ENCODE data around the gene MC3R. TPM values are rescaled to one million over a fixed set of nuclear protein-coding genes. Genes with fewer than 3 reads are reported as not detected.

MC3R gene
- total RNA-seq, 1 experiment from 2014 or later, result not detected

DNA sequence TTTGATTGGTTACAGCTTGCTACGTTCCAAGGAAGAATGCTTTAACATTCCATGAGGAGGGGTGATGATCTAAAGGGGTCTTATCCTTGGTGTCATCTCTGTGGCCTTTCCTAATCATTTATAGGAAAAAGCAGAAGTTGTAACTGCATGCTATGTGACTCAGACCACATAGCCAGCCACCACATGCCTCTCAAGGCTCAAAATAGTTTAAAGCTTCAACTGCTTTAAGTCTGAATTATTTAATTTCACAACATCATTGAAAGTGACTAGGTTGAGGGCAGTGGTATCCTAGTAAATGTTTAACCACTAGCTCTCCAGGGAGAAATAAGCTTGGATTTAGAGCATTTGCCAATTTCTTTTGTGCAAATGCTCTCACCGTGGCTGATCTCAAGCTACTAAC, 29.7 kb downstream of the MC3R start:
- ChIA-PET RAD21 (ENCODE audit: low non-redundant PET in 1 of 2, low total read pairs in 2 of 2, uncharacterized antibody in 2 of 2, unreplicated experiment in 2 of 2) (no interaction called here), POLR2A (no interaction called here), CTCF (no interaction called here)
- Histone ChIP-seq H3K79me2 (ENCODE audit: insufficient read depth, low read length) (no peaks in the 10 kb centered on the region), H3K27me3 (ENCODE audit: insufficient read depth, low read length) (no peaks in the 10 kb centered on the region), H3K9me2 (ENCODE audit: insufficient read depth) (no peaks in the 10 kb centered on the region), H3K36me3 (ENCODE audit: control insufficient read depth in 1 of 2, insufficient read depth in 2 of 2, low read length in 2 of 2) (no peaks in the 10 kb centered on the region), H3K27ac (ENCODE audit: low read depth, low read length) (no peak overlapping the region), H3K9ac (ENCODE audit: low read length) (no peak overlapping the region), H3K4me2 (ENCODE audit: low read length) (no peak overlapping the region), H3K9me3 (ENCODE audit: control insufficient read depth in 1 of 2, insufficient read depth in 1 of 2, low read depth in 1 of 2, low read length in 2 of 2) (no peaks in the 10 kb centered on the region), H3K4me3 (replicated peaks in 1 of 2; ENCODE audit: low read depth in 1 of 2, low read length in 2 of 2) (no peak overlapping the region), H4K20me1 (ENCODE audit: insufficient read depth) (no peaks in the 10 kb centered on the region), H3K4me1 (ENCODE audit: control insufficient read depth in 1 of 2, insufficient read depth in 2 of 2, low read length in 2 of 2) (no peaks in the 10 kb centered on the region), H2AFZ (ENCODE audit: low read depth, low read length, poor library complexity, severe bottlenecking) (no peak overlapping the region)
- DNase-seq (ENCODE audit: low read depth, low spot score) (no peak), ATAC-seq (no peak)
- no peak for TF ChIP-seq CBX3 (IDR thresholded peaks at IDR 0.05; ENCODE audit: low read depth)
- no peak for TF ChIP-seq ELF1 (IDR thresholded peaks at IDR 0.05; ENCODE audit: borderline replicate concordance, low read depth)
- TF ChIP-seq, protein P1, sequence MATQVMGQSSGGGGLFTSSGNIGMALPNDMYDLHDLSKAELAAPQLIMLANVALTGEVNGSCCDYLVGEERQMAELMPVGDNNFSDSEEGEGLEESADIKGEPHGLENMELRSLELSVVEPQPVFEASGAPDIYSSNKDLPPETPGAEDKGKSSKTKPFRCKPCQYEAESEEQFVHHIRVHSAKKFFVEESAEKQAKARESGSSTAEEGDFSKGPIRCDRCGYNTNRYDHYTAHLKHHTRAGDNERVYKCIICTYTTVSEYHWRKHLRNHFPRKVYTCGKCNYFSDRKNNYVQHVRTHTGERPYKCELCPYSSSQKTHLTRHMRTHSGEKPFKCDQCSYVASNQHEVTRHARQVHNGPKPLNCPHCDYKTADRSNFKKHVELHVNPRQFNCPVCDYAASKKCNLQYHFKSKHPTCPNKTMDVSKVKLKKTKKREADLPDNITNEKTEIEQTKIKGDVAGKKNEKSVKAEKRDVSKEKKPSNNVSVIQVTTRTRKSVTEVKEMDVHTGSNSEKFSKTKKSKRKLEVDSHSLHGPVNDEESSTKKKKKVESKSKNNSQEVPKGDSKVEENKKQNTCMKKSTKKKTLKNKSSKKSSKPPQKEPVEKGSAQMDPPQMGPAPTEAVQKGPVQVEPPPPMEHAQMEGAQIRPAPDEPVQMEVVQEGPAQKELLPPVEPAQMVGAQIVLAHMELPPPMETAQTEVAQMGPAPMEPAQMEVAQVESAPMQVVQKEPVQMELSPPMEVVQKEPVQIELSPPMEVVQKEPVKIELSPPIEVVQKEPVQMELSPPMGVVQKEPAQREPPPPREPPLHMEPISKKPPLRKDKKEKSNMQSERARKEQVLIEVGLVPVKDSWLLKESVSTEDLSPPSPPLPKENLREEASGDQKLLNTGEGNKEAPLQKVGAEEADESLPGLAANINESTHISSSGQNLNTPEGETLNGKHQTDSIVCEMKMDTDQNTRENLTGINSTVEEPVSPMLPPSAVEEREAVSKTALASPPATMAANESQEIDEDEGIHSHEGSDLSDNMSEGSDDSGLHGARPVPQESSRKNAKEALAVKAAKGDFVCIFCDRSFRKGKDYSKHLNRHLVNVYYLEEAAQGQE (IDR thresholded peaks at IDR 0.05; ENCODE audit: low read depth), result no peak
- TF ChIP-seq EZH2 (IDR thresholded peaks at IDR 0.05), result no peak
- TF ChIP-seq TCF7L2 (IDR thresholded peaks at IDR 0.05; ENCODE audit: borderline replicate concordance, extremely low read depth, insufficient read depth, insufficient read length), result no peak
- TF ChIP-seq FOSL1 (IDR thresholded peaks at IDR 0.05; ENCODE audit: low read depth), result no peak
- TF ChIP-seq JUND (IDR thresholded peaks at IDR 0.05), result no peak
- TF ChIP-seq SRF (IDR thresholded peaks at IDR 0.05; ENCODE audit: low read depth), result no peak
- TF ChIP-seq SIN3A (IDR thresholded peaks at IDR 0.05; ENCODE audit: low read depth), result no peak
- no peak for TF ChIP-seq CTCF (IDR thresholded peaks at IDR 0.05 in 2 of 3, conservative IDR thresholded peaks at IDR 0.05 in 1 of 3; ENCODE audit: borderline replicate concordance in 1 of 3, insufficient read depth in 1 of 3, low read depth in 2 of 3, low read length in 2 of 3)
- no peak for TF ChIP-seq POLR2A (IDR thresholded peaks at IDR 0.05; ENCODE audit: borderline replicate concordance, extremely low read depth, insufficient read depth, insufficient read length)
- TF ChIP-seq ATF3 (IDR thresholded peaks at IDR 0.05), result no peak
- TF ChIP-seq MAX (IDR thresholded peaks at IDR 0.05), result no peak
- no peak for TF ChIP-seq EGR1 (IDR thresholded peaks at IDR 0.05; ENCODE audit: low read depth)
- no peak for TF ChIP-seq YY1 (IDR thresholded peaks at IDR 0.05; ENCODE audit: extremely low read depth, insufficient replicate concordance, low read depth, low read length)
- TF ChIP-seq EZH2phosphoT487 (IDR thresholded peaks at IDR 0.05; ENCODE audit: borderline replicate concordance), result no peak
- TF ChIP-seq ZBTB33 (IDR thresholded peaks at IDR 0.05; ENCODE audit: extremely low read depth, insufficient replicate concordance, low read length), result no peak
- intact Hi-C loops (cut with micrococcal nuclease), result no loop called here
- no TSS peak for BruUV-seq (replicated peaks)
